NCI-H748 (cell line): ENCODE measurements around the gene NCAPD3.
"Not testable (repeated sequence)": the region's sequence is repeated elsewhere in the genome, so short reads cannot be mapped to it uniquely, and the experiment has no call there.

Experiments used
- DNase-seq: peaks from one replicate; lab custom pipeline; 2025; ENCODE audit not compliant: unreplicated experiment; lab: John Stamatoyannopoulos, UW

Gene NCAPD3

GRCh38 chr11:134224710-134225664 is 1.2 kb upstream of the NCAPD3 start:
- DNase-seq = peak; percentile 65

- no peak for DNase-seq
Measured at GRCh38 chr11:134223121-134223520, 646 bp downstream of the NCAPD3 start.

- DNase-seq = no peak
Measured at GRCh38 chr11:134216816-134217215, 7.0 kb downstream of the NCAPD3 start.

- DNase-seq = no peak
Measured at GRCh38 chr11:134215836-134216235, 7.9 kb downstream of the NCAPD3 start.

- peak; percentile 4 for DNase-seq
Measured at GRCh38 chr11:134207538-134208239, 16.1 kb downstream of the NCAPD3 start.

- no peak for DNase-seq
Measured at GRCh38 chr11:134206185-134206584, 17.6 kb downstream of the NCAPD3 start.

GRCh38 chr11:134205729-134206128 is 18.0 kb downstream of the NCAPD3 start:
- DNase-seq = no peak

GRCh38 chr11:134202661-134203060 is 21.1 kb downstream of the NCAPD3 start:
- DNase-seq = no peak

- no peak for DNase-seq
Measured at GRCh38 chr11:134200688-134201087, 23.1 kb downstream of the NCAPD3 start.

GRCh38 chr11:134199531-134199930 is 24.2 kb downstream of the NCAPD3 start:
- DNase-seq = no peak

GRCh38 chr11:134196756-134197155 is 27.0 kb downstream of the NCAPD3 start:
- DNase-seq = no peak

GRCh38 chr11:134188092-134188491 is 35.7 kb downstream of the NCAPD3 start:
- DNase-seq = not testable (repeated sequence)

- no peak for DNase-seq
Measured at GRCh38 chr11:134181707-134182106, 42.1 kb downstream of the NCAPD3 start.

- DNase-seq = no peak
Measured at GRCh38 chr11:134178032-134178674, 45.6 kb downstream of the NCAPD3 start.

- DNase-seq = no peak
Measured at GRCh38 chr11:134176284-134176683, 47.5 kb downstream of the NCAPD3 start.

GRCh38 chr11:134173296-134173695 is 50.5 kb downstream of the NCAPD3 start:
- no peak for DNase-seq

GRCh38 chr11:134171951-134172350 is 51.8 kb downstream of the NCAPD3 start:
- no peak for DNase-seq

GRCh38 chr11:134170919-134171281 is 52.9 kb downstream of the NCAPD3 start:
- DNase-seq = no peak

GRCh38 chr11:134170177-134170918 is 53.4 kb downstream of the NCAPD3 start:
- no peak for DNase-seq

- DNase-seq = no peak
Measured at GRCh38 chr11:134164490-134165370, 59.0 kb downstream of the NCAPD3 start.
